NCI-H1436 (cell line): ENCODE data around the gene ZNF839.
"Not testable (repeated sequence)": the region's sequence is repeated elsewhere in the genome, so short reads cannot be mapped to it uniquely, and the experiment has no call there.

Source experiments
- DNase-seq: peaks from one replicate; lab custom pipeline; 2025; lab: John Stamatoyannopoulos, UW

Gene ZNF839

GRCh38 chr14:102319351-102320032 lies at the start of gene ZNF839:
TSS of gene ZNF839 (plus strand) at chr14:102319746. CDS start at chr14:102319766, 20 bp downstream.
- DNase-seq, result peak; percentile 89

- DNase-seq, result no peak
Observed at GRCh38 chr14:102272392-102272791, 47.2 kb upstream of the ZNF839 start.

- DNase-seq, result no peak
Observed at GRCh38 chr14:102275866-102276265, 43.7 kb upstream of the ZNF839 start.

- peak; percentile 44 for DNase-seq
Observed at GRCh38 chr14:102277874-102278630, 41.5 kb upstream of the ZNF839 start.

GRCh38 chr14:102278631-102278935 lies 41.0 kb upstream of the ZNF839 start:
- DNase-seq, result no peak

- DNase-seq, result no peak
Observed at GRCh38 chr14:102279282-102279681, 40.3 kb upstream of the ZNF839 start.

DNA sequence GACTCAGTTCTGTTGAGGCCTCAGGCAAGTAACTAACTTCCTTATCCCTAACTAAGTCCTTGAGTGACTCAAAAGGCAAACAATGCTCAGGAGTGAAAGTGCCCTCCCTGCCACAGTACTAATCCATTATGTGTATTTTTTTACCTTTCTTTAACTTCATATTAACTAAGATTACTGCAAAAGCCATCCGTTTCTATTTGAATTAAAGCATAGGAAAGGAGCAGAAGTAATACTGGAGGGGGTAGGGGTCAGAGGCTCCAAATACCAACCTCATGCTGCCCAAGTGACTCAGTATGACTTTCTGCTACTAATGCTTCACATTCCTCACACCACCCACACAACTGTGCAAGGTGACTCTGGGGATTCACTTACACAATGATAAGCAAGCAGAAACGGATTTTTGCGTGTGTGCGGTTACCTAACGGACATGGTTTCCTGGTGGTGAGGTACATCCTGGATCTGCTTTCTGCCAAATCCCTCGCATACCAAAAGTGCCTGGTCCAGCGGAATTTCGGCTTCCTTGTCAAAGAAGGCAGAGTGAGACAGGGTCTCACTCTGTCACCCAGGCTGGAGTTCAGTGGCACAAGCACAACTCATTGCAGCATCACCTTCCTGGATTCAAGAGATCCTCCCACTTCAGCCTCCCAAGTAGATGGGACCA lies 39.7 kb upstream of the ZNF839 start:
- DNase-seq, result no peak

DNA sequence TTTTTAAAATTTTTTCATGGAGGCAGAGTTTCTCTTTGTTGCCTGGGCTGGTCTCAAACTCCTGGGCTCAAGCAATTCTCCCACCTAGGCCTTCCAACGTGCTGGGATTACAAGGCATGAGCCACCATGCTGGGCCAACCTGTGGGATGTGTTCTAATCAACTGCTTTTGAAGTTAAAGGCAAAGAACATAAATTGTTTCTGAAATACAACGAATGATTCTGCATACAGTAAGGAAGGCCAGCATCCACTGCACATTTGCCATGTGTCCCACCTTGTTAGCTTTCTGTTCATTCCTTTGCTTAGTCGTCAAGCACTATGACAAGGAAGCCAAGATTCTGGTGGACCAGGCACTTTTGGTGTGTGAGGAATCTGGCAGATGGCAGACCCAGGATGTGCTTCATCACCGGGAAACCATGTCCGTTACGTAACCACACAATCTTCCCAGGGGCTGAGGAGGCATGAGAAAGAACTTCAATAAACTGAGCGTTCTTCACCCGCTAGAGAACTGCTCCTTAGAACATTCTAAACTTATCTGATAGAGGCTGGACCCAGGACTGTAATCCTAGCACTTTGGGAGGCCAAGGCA lies 39.1 kb upstream of the ZNF839 start:
- no peak for DNase-seq

DNA sequence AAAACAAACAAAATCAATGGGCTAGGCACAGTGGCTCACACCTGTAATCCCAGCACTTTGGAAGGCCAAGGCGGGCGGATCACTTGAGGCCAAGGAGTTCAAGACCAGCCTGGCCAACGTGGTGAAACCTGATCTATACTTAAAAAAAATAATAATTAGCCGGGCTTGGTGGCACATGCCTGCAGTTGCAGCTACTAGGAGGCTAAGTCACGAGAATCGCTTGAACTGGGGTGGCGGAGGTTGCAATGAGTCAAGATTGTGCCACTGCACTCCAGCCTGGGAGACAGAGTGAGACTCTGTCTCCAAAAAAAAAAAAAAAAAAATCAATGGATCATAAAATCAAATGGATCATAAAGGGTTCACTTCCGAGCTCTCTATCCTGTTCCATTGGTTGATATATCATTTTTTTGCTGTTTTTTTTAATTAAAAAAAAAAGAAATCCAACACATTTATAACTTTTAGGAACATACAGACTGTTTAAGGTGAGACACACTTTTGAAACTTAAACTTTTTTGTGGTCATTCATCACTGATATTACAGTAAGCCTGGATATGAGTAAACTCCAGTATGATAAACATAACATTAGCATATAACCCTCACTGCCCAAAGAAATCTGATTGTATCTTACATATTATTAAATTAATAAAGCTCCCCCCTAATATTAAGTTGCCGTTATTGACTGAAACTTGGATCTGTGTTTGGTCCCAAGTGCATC lies 36.6 kb upstream of the ZNF839 start:
- no peak for DNase-seq

DNA sequence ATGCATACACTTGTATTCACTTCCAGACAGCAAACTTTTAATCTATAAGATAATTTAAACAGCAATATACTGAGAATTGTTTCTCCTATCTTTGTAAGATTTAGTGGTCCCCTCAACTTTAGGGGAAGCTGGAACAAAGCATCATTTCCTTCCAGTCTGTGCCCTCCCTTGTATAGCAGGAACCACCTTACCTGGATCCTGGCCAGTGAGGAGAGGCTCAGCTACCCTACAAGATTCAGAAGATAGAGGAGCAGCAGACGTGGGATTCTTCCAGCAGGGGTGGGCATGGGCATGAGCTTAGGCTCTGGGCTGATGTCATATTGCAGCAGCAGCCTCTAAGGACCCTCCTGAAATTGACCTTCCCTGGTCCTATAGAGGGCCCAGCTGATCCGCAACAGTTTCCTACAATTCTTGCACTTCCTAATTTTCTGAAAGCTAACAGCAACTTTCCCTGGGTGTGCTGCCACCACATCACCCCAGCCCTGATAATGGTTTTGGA lies 35.9 kb upstream of the ZNF839 start:
- DNase-seq, result no peak

DNA sequence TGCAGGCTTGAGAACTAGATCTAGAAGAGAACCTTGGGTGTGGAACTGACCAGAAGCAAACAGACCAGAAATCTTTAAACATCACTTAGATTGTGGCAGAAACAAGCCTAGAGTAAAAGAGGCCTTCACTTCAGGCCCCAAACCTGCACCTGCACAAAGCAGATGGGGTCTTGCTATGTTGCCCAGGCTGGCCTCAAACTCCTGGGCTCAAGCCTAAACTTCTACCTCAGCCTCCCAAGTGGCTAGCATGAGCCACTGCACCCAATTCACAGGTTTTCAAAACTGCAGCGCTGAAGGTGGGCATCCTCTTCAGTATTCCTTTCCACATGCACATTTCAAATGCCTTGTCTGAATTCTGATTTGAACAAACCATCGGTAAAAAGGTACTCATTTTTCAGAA lies 34.4 kb upstream of the ZNF839 start:
- no peak for DNase-seq

GRCh38 chr14:102288139-102288538 lies 31.4 kb upstream of the ZNF839 start:
- no peak for DNase-seq

DNA sequence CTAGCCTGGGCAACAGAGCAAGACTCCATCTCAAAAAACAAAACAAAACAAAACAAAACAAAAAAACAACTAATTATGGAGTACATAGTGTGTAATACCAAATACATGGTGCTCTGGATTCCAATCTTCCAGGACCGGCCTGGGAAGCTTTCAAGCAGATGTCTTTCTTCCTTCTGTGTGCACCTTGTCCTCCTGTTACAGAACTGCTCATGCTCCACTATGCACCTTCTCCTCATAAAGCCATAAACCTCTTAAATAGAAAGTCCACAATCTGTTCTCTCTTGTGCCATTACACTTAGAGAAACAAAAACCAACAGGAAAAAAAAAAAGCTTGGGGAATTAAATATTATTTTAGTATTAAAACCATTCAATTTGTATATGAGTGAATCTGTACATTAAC lies 27.1 kb upstream of the ZNF839 start:
- no peak for DNase-seq

GRCh38 chr14:102293781-102294180 lies 25.8 kb upstream of the ZNF839 start:
- no peak for DNase-seq

GRCh38 chr14:102295270-102295669 lies 24.3 kb upstream of the ZNF839 start:
- DNase-seq, result no peak

DNA sequence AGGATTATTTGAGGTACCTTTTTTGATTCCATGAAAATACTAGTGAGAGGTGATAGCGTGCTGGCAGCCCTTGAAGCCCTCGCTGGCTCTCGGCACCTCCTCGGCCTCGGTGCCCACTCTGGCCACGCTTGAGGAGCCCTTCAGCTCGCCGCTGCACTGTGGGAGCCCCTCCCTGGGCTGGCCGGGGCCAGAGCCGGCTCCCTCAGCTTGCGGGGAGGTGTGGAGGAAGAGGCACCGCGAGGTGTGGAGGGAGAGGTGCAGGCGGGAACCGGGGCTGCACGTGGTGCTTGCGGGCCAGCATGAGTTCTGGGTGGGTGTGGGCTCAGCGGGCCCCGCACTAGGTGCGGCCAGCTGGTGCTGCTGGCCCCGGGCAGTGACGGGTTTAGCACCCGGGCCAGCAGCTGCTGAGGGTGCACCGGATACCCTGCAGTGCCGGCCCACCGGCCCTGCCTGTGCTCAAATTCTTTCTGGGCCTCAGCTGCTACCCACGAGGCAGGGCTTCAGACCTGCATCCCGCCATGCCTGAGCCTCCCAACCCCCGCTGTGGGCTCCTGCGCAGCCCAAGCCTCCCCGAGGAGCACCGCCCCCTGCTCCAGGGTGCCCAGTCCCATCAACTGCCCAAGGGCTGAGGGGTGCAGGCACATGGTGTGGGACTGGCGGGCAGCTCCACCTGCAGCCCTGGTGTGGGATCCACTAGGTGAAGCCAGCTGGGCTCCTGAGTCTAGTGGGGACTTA lies 21.9 kb upstream of the ZNF839 start:
- DNase-seq, result no peak

DNA sequence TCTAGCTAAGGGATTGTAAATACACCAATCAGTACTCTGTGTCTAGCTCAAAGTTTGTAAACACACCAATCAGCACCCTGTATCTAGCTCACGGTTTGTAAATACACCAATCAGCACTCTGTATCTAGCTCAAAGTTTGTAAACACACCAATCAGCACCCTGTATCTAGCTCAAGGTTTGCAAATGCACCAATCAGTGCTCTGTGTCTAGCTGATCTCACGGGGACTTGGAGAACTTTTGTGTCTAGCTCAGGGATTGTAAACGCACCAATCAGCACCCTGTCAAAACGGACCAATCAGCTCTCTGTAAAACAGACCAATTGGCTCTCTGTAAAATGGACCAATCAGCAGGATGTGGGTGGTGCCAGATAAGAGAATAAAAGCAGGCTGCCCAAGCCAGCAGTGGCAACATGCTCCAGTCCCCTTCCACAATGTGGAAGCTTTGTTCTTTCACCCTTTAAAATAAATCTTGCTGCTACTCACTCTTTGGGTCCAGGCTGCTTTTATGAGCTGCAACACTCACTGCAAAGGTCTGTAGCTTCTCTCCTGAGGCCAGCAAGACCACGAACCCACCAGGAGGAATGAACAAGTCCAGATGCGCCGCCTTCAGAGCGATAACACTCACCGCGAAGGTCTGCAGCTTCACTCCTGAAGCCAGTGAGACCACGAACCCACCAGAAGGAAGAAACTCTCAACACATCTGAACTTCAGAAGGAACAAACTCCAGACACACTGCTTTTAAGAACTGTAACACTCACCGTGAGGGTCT lies 21.1 kb upstream of the ZNF839 start:
- not testable (repeated sequence) for DNase-seq

DNA sequence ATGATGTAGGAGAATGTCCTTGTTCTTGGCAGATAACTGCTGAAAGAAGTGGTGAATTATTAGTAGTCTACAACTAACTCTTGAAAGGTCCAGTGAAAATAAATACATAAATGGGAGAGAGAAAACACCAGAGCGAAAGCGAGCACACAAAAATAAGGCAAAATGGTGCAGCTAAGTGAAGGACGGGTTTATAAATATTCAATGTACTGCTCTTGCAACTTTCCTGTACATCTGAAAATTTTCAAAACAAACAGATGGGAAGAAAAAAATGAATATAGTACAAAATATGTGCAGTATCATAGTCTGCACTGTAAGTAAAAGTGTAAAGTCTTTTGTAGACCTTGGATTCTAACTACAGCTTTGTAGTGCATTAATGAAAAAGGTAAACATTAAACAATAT lies 15.9 kb upstream of the ZNF839 start:
- DNase-seq, result no peak

DNA sequence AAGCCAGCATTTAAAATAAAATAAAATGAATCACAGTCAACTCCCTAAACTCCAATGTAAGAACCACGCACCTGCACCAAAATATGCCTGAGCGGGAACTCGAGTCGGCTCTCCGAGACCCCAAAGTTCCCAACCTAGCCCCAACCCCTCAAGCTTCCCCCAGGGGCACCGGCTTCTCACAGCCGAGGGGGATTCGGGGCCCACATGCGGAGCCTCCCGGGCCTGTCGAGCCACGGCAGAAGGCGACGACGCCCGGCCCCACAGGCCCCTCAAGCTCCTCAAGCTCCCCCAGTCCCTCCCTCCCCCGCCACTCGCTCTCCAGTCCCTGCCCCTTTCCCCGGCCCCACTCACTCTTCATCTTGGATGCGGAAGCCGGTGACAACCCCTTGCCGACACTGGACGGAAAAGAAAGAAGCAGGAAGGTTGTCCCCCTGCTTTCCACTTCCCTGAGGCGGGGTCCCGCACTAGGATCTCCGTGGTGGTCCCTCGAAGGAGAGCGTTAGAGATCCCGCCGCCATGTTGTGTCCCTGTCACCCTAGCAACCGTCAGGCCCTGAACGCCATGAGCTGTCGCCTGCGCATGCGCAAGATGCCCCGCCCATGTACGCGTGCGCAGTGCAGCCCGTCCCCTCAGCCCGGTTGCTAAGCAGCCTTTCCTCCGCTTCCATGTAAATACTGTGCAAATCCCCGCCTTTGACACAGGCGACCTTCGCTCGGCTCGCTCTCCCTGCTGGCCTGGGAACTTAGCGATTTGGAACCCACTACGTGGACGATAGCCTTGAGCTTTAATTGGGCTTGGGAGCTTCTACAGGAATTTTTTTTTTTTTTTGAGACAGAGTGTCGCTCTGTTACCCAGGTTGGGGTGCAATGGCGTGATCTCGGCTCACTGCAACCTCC lies 14.7 kb upstream of the ZNF839 start, which contains the start of gene MOK:
Gene MOK (minus strand): TSS at position 554 of the 896 bp plus-strand sequence. CDS start 196 bp downstream, at position 358.
- DNase-seq, result peak; percentile 93
